H1 (cell line): ENCODE results near the gene CD151. TPM values are rescaled to one million over a fixed set of nuclear protein-coding genes. Genes with fewer than 3 reads are reported as not detected.

Experiments used
- ASH2L ChIP-seq: fragments of 200-600, 300-600 bp; sonication (generic); IDR thresholded peaks from one replicate; pipeline ENCODE4 v1.7.1; 2017; ENCODE audit warnings: low read length
- RAD21 ChIP-seq, 2 experiments: IDR thresholded peaks in 1 of 2; conservative IDR thresholded peaks in 1 of 2; 2 replicates each; pipeline ENCODE4 v1.6.1; 2011; ENCODE audit warnings: low read depth in 2 of 2, low read length in 2 of 2, improper control_type of control experiment in 1 of 2, inconsistent platforms in 1 of 2, mild to moderate bottlenecking in 1 of 2, moderate library complexity in 1 of 2
- polyA plus RNA-seq, 7 experiments: library from polyadenylated mRNA; depleted of rRNA in 3 of 7; stranded (reverse) in 5 of 7; unstranded in 2 of 7; fragments of >200 nt in 5 of 7; fragments of 200-250 nt in 2 of 7; gene quantifications; 1 replicate in 5 of 7; 2 replicates in 1 of 7; 4 replicates in 1 of 7; pipeline versions ENCODE4 v1.2.1 to v1.2.3, GENCODE V29; 2011 to 2013; ENCODE audit warnings: missing spikeins in 2 of 7, mixed read lengths in 2 of 7
- total RNA-seq: library from RNA; stranded (reverse); fragmentation: NEBNext Ultra II Directional; extraction: Animal tissue kit (Norgen Biotek cat#: 25700); gene quantifications from 2 replicates; pipeline ENCODE4 v1.2.1, GENCODE V29; 2021
- TF ChIP-seq, protein P1 (sequence below): fragments of 300-600 bp; sonication (generic); IDR thresholded peaks from 2 replicates; pipeline ENCODE4 v1.7.1; 2012; ENCODE audit warnings: low read length, moderate library complexity, mild to moderate bottlenecking, inconsistent platforms; ENCODE audit not compliant: insufficient replicate concordance

Gene CD151
- total and polyA plus RNA-seq, 2 of the 8 experiments (the other 6 are each of a cell fraction or from before 2014, with no cell fraction given), result 101 to 212 TPM

- TF ChIP-seq, protein P1, sequence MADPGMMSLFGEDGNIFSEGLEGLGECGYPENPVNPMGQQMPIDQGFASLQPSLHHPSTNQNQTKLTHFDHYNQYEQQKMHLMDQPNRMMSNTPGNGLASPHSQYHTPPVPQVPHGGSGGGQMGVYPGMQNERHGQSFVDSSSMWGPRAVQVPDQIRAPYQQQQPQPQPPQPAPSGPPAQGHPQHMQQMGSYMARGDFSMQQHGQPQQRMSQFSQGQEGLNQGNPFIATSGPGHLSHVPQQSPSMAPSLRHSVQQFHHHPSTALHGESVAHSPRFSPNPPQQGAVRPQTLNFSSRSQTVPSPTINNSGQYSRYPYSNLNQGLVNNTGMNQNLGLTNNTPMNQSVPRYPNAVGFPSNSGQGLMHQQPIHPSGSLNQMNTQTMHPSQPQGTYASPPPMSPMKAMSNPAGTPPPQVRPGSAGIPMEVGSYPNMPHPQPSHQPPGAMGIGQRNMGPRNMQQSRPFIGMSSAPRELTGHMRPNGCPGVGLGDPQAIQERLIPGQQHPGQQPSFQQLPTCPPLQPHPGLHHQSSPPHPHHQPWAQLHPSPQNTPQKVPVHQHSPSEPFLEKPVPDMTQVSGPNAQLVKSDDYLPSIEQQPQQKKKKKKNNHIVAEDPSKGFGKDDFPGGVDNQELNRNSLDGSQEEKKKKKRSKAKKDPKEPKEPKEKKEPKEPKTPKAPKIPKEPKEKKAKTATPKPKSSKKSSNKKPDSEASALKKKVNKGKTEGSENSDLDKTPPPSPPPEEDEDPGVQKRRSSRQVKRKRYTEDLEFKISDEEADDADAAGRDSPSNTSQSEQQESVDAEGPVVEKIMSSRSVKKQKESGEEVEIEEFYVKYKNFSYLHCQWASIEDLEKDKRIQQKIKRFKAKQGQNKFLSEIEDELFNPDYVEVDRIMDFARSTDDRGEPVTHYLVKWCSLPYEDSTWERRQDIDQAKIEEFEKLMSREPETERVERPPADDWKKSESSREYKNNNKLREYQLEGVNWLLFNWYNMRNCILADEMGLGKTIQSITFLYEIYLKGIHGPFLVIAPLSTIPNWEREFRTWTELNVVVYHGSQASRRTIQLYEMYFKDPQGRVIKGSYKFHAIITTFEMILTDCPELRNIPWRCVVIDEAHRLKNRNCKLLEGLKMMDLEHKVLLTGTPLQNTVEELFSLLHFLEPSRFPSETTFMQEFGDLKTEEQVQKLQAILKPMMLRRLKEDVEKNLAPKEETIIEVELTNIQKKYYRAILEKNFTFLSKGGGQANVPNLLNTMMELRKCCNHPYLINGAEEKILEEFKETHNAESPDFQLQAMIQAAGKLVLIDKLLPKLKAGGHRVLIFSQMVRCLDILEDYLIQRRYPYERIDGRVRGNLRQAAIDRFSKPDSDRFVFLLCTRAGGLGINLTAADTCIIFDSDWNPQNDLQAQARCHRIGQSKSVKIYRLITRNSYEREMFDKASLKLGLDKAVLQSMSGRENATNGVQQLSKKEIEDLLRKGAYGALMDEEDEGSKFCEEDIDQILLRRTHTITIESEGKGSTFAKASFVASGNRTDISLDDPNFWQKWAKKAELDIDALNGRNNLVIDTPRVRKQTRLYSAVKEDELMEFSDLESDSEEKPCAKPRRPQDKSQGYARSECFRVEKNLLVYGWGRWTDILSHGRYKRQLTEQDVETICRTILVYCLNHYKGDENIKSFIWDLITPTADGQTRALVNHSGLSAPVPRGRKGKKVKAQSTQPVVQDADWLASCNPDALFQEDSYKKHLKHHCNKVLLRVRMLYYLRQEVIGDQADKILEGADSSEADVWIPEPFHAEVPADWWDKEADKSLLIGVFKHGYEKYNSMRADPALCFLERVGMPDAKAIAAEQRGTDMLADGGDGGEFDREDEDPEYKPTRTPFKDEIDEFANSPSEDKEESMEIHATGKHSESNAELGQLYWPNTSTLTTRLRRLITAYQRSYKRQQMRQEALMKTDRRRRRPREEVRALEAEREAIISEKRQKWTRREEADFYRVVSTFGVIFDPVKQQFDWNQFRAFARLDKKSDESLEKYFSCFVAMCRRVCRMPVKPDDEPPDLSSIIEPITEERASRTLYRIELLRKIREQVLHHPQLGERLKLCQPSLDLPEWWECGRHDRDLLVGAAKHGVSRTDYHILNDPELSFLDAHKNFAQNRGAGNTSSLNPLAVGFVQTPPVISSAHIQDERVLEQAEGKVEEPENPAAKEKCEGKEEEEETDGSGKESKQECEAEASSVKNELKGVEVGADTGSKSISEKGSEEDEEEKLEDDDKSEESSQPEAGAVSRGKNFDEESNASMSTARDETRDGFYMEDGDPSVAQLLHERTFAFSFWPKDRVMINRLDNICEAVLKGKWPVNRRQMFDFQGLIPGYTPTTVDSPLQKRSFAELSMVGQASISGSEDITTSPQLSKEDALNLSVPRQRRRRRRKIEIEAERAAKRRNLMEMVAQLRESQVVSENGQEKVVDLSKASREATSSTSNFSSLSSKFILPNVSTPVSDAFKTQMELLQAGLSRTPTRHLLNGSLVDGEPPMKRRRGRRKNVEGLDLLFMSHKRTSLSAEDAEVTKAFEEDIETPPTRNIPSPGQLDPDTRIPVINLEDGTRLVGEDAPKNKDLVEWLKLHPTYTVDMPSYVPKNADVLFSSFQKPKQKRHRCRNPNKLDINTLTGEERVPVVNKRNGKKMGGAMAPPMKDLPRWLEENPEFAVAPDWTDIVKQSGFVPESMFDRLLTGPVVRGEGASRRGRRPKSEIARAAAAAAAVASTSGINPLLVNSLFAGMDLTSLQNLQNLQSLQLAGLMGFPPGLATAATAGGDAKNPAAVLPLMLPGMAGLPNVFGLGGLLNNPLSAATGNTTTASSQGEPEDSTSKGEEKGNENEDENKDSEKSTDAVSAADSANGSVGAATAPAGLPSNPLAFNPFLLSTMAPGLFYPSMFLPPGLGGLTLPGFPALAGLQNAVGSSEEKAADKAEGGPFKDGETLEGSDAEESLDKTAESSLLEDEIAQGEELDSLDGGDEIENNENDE, result no peak
- TF ChIP-seq RAD21 (IDR thresholded peaks at IDR 0.05 in 1 of 2, conservative IDR thresholded peaks at IDR 0.05 in 1 of 2; ENCODE audit: low read depth in 2 of 2, low read length in 2 of 2), result no peak
- TF ChIP-seq ASH2L, result no peak
Measured at GRCh38 chr11:873706-874105, 41.0 kb downstream of the CD151 start (continued).
